ENCODE data around the gene PCGF3.
"Not testable (repeated sequence)": the region's sequence is repeated elsewhere in the genome, so short reads cannot be mapped to it uniquely, and the experiment has no call there.

The PCGF3 gene

GRCh38 chr4:668219-668618 lies 37.4 kb upstream of the PCGF3 start:
- H3K36me3 ChIP-seq (ENCODE audit: control insufficient read depth in 2 of 2, insufficient read depth in 2 of 2, low read length in 2 of 2): peaks cover 16 to 18% of the 10 kb centered on the region in 2 donors
- not testable (repeated sequence) for H3K27ac ChIP-seq (ENCODE audit: low read depth in 2 of 2, low read length in 2 of 2); H3K4me1 ChIP-seq (ENCODE audit: control insufficient read depth in 2 of 2, insufficient read depth in 2 of 2, low read length in 2 of 2); H3K9me3 ChIP-seq (ENCODE audit: control insufficient read depth in 2 of 2, low read length in 2 of 2); H3K9ac ChIP-seq (ENCODE audit: low read depth in 1 of 2, low read length in 2 of 2); H3K27me3 ChIP-seq (ENCODE audit: control insufficient read depth in 2 of 2, insufficient read depth in 2 of 2, low read length in 2 of 2); H3K4me3 ChIP-seq (ENCODE audit: low read length in 2 of 2)

DNA sequence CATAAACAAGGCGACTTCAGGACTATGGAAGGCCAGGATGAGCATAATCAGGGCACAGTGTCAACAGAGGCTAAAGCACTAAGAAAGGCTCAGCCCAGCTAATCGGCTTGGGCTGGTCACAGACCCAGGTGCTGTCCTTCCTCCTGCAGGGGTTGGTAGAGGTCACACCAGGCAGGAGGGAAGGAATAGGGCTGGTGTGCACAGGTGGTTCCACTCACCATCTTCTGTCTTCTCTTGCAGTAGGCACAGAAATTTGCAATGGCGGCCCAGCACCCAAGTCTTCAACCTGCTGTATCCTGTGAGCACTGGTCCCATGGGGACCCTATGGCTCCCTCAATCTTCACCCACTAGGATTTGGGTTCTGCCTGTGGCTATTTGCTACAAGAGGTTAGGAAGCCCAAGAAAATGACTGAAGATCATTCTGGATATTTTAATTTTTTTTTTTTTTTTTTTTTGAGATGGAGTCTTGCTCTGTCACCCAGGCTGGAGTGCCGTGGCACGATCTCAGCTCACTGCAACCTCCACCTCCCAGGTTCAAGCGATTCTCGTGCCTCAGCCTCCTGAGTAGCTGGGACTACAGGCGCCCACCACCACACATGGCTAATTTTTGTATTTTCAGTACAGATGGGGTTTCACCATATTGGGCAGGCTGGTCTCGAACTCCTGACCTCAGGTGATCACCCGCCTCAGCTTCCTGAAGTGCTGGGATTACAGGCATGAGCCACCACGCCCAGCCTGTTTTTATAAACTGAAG lies 35.6 kb upstream of the PCGF3 start:
- not testable (repeated sequence) for H3K4me1 ChIP-seq (ENCODE audit: control insufficient read depth in 2 of 2, insufficient read depth in 2 of 2, low read length in 2 of 2); H3K9me3 ChIP-seq (ENCODE audit: control insufficient read depth in 2 of 2, low read length in 2 of 2)

GRCh38 chr4:671769-672168 lies 33.9 kb upstream of the PCGF3 start:
- peaks cover 13 to 15% of the 10 kb centered on the region in 2 donors for H3K4me1 ChIP-seq (ENCODE audit: control insufficient read depth in 2 of 2, insufficient read depth in 2 of 2, low read length in 2 of 2)
- H3K36me3 ChIP-seq (ENCODE audit: control insufficient read depth in 2 of 2, insufficient read depth in 2 of 2, low read length in 2 of 2): peaks cover 16 to 18% of the 10 kb centered on the region in 2 donors
- no peak overlapping the region for H3K9ac ChIP-seq (ENCODE audit: low read depth in 1 of 2, low read length in 2 of 2)
- no peak overlapping the region for H3K27ac ChIP-seq (ENCODE audit: low read depth in 2 of 2, low read length in 2 of 2)
- H3K27me3 ChIP-seq (ENCODE audit: control insufficient read depth in 2 of 2, insufficient read depth in 2 of 2, low read length in 2 of 2): no peaks in the 10 kb centered on the region
- no peaks in the 10 kb centered on the region for H3K9me3 ChIP-seq (ENCODE audit: control insufficient read depth in 2 of 2, low read length in 2 of 2)
- H3K4me3 ChIP-seq (ENCODE audit: low read length in 2 of 2): no peak overlapping the region

More for the DNA sequence above, 35.6 kb upstream of the PCGF3 start:
- not testable (repeated sequence) for H3K4me3 ChIP-seq (ENCODE audit: low read length in 2 of 2); H3K9ac ChIP-seq (ENCODE audit: low read depth in 1 of 2, low read length in 2 of 2); H3K27me3 ChIP-seq (ENCODE audit: control insufficient read depth in 2 of 2, insufficient read depth in 2 of 2, low read length in 2 of 2); H3K27ac ChIP-seq (ENCODE audit: low read depth in 2 of 2, low read length in 2 of 2)
- H3K36me3 ChIP-seq (ENCODE audit: control insufficient read depth in 2 of 2, insufficient read depth in 2 of 2, low read length in 2 of 2): peaks cover 16 to 18% of the 10 kb centered on the region in 2 donors

DNA sequence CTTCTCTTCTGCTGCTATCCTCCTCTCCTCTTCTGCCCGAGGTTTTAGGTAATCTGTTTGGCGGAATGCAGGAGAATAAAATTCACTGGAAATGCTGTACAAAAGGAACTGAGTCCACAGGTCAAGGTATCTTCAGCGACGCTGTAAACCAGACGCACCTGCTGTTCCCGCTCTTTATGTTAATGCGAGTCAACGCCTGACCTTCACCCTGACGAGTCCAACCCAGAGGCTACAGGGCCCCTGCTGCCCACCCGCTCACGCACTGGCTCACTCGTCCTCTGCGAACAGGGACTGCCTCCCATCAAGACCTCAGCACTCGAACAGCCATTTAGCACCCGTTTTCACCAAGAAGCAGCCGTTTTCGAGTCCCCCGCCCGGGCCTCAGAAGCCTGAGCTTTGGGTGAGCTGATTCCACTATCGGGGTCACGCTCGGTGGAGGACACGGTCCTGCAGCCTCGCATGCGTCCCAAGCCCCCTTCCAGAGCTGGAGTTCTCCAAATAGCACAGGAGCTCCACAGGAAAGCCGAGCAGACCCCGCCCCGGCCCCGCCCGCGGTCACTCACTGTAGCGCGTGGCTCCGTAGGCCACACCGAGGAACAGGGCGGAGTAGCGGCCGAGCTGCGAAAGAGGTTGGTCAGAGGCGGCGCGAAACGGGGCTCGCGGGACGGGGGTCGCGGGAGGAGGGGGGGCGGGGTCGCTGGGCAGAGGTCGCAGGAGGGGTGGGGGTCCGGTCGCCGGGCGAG lies 32.1 kb upstream of the PCGF3 start:
- Histone ChIP-seq H3K27me3 (ENCODE audit: control insufficient read depth in 2 of 2, insufficient read depth in 2 of 2, low read length in 2 of 2) (no peaks in the 10 kb centered on the region), H3K27ac (ENCODE audit: low read depth in 2 of 2, low read length in 2 of 2) (peak overlapping the region; percentile 79 to 94), H3K4me3 (ENCODE audit: low read length in 2 of 2) (peak overlapping the region; percentile 78 to 81), H3K9ac (ENCODE audit: low read depth in 1 of 2, low read length in 2 of 2) (peak overlapping the region; percentile 70 to 77), H3K36me3 (ENCODE audit: control insufficient read depth in 2 of 2, insufficient read depth in 2 of 2, low read length in 2 of 2) (peaks cover 16 to 18% of the 10 kb centered on the region in 2 donors), H3K9me3 (ENCODE audit: control insufficient read depth in 2 of 2, low read length in 2 of 2) (no peaks in the 10 kb centered on the region), H3K4me1 (ENCODE audit: control insufficient read depth in 2 of 2, insufficient read depth in 2 of 2, low read length in 2 of 2) (peaks cover 27 to 33% of the 10 kb centered on the region in 2 donors)

DNA sequence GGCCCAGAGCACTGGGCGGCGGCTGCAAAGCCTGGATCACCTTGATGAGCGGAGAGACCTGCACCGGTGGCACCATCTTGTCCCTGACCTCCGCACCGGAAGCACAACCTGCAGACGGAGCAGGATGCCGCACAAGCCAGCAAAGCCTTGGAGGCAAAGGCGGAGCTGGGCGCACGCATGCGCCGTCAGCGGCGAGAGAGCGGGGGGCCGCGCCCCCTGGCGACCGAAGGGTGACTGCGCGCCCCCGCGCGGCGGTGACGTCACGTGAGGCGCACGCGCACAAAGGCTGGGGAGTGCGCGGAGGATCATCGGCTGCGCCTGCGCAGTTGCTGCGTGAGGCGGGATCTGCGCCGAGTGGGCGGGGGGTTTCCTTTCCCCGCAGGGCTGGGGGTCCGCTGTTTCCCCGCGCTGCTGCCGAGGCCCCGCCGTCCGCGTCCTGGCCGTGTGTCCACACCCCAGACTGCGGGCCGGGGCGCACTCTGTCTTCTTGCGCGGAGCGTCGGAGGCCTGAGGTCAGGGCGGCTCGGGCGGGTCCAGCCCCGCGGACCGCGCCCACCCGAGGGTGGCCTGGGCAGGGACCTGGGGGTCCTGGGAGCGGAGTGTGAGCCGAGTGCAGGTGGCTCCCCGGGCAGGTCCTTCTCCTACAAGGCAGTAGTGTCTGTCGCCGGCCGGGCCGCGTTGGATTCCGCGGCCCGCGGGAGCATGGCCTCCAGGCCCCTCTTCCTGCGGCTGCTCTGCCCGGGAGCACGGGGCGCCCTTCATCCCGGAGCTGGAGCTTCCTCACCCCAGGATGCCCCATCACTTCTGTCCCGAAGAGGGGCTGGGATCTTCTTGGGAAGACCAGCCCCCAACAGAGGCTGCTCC lies 31.2 kb upstream of the PCGF3 start, which contains the start of the genes ATP5ME and MYL5:
TSS of gene ATP5ME (minus strand) at position 105 of the 864 bp plus-strand sequence. CDS start at position 76, 29 bp downstream.
TSS of gene MYL5 (plus strand) at position 371 of the 864 bp plus-strand sequence. CDS start 3,485 bp downstream, outside the sequence.
- peak within 1 kb of the TSS; percentile 89 to 94 for H3K27ac ChIP-seq (ENCODE audit: low read depth in 2 of 2, low read length in 2 of 2)
- peaks cover 16 to 18% of the 10 kb centered on the region in 2 donors for H3K36me3 ChIP-seq (ENCODE audit: control insufficient read depth in 2 of 2, insufficient read depth in 2 of 2, low read length in 2 of 2)
- H3K4me1 ChIP-seq (ENCODE audit: control insufficient read depth in 2 of 2, insufficient read depth in 2 of 2, low read length in 2 of 2): peaks cover 27 to 34% of the 10 kb centered on the region in 2 donors
- H3K9me3 ChIP-seq (ENCODE audit: control insufficient read depth in 2 of 2, low read length in 2 of 2): no peaks in the 10 kb centered on the region
- H3K9ac ChIP-seq (ENCODE audit: low read depth in 1 of 2, low read length in 2 of 2): peak within 1 kb of the TSS; percentile 94
- no peaks in the 10 kb centered on the region for H3K27me3 ChIP-seq (ENCODE audit: control insufficient read depth in 2 of 2, insufficient read depth in 2 of 2, low read length in 2 of 2)
- H3K4me3 ChIP-seq (ENCODE audit: low read length in 2 of 2): peak within 1 kb of the TSS; percentile 83 to 89

- Histone ChIP-seq H3K9ac (ENCODE audit: low read depth in 1 of 2, low read length in 2 of 2) (peak overlapping the region; percentile 94), H3K36me3 (ENCODE audit: control insufficient read depth in 2 of 2, insufficient read depth in 2 of 2, low read length in 2 of 2) (peaks cover 16 to 18% of the 10 kb centered on the region in 2 donors), H3K27ac (ENCODE audit: low read depth in 2 of 2, low read length in 2 of 2) (peak overlapping the region; percentile 89 to 94), H3K4me1 (ENCODE audit: control insufficient read depth in 2 of 2, insufficient read depth in 2 of 2, low read length in 2 of 2) (peaks cover 27 to 34% of the 10 kb centered on the region in 2 donors), H3K4me3 (ENCODE audit: low read length in 2 of 2) (peak overlapping the region; percentile 83 to 89), H3K27me3 (ENCODE audit: control insufficient read depth in 2 of 2, insufficient read depth in 2 of 2, low read length in 2 of 2) (no peaks in the 10 kb centered on the region), H3K9me3 (ENCODE audit: control insufficient read depth in 2 of 2, low read length in 2 of 2) (no peaks in the 10 kb centered on the region)
These were observed 30.4 kb upstream of the PCGF3 start for GRCh38 chr4:675036-675882.

- Histone ChIP-seq H3K4me1 (ENCODE audit: control insufficient read depth in 2 of 2, insufficient read depth in 2 of 2, low read length in 2 of 2) (peaks cover 28 to 40% of the 10 kb centered on the region in 2 donors), H3K36me3 (ENCODE audit: control insufficient read depth in 2 of 2, insufficient read depth in 2 of 2, low read length in 2 of 2) (peaks cover 10 to 11% of the 10 kb centered on the region in 2 donors), H3K9ac (ENCODE audit: low read depth in 1 of 2, low read length in 2 of 2) (no peak overlapping the region), H3K27me3 (ENCODE audit: control insufficient read depth in 2 of 2, insufficient read depth in 2 of 2, low read length in 2 of 2) (no peaks in the 10 kb centered on the region), H3K27ac (ENCODE audit: low read depth in 2 of 2, low read length in 2 of 2) (peak overlapping the region in 1 of 2 donors; percentile 94), H3K4me3 (ENCODE audit: low read length in 2 of 2) (no peak overlapping the region), H3K9me3 (ENCODE audit: control insufficient read depth in 2 of 2, low read length in 2 of 2) (no peaks in the 10 kb centered on the region)
These were observed 29.4 kb upstream of the PCGF3 start for GRCh38 chr4:675980-676870.

DNA sequence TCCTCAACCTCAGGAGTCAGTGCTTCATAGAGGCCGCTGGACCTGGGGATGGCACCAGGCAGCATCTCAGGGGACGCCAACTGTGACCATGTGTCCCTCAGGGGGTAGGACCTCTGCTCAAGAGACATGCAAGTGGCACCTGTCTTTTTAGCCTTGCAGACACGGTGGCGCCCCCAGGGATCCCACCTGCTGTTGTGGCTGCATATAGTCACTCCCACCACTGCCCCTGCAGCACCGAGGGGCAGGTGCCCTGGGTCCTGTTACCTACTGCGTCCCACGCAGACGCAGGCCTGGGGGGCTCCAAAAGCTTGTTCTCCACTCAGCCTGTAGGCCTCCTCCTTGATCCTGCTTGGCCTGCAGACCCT lies 28.8 kb upstream of the PCGF3 start:
- no peaks in the 10 kb centered on the region for H3K27me3 ChIP-seq (ENCODE audit: control insufficient read depth in 2 of 2, insufficient read depth in 2 of 2, low read length in 2 of 2)
- H3K4me1 ChIP-seq (ENCODE audit: control insufficient read depth in 2 of 2, insufficient read depth in 2 of 2, low read length in 2 of 2): peaks cover 28 to 40% of the 10 kb centered on the region in 2 donors
- H3K27ac ChIP-seq (ENCODE audit: low read depth in 2 of 2, low read length in 2 of 2): peak overlapping the region in 1 of 2 donors; percentile 2
- no peak overlapping the region for H3K4me3 ChIP-seq (ENCODE audit: low read length in 2 of 2)
- peaks cover 4 to 5% of the 10 kb centered on the region in 2 donors for H3K36me3 ChIP-seq (ENCODE audit: control insufficient read depth in 2 of 2, insufficient read depth in 2 of 2, low read length in 2 of 2)
- no peaks in the 10 kb centered on the region for H3K9me3 ChIP-seq (ENCODE audit: control insufficient read depth in 2 of 2, low read length in 2 of 2)
- no peak overlapping the region for H3K9ac ChIP-seq (ENCODE audit: low read depth in 1 of 2, low read length in 2 of 2)
